SKM-1 treated with dmso at 0.1 percent for 144 hours (cell line): Measurements from ENCODE around the gene TMEM176B.

ENCODE experiments used
- DNase-seq: peaks from one replicate; lab custom pipeline; 2025; ENCODE audit not compliant: unreplicated experiment; lab: John Stamatoyannopoulos, UW

Gene TMEM176B

GRCh38 chr7:150754951-150755350 lies 45.2 kb downstream of the TMEM176B start:
- no peak for DNase-seq

- DNase-seq, result peak; percentile 9
Observed at GRCh38 chr7:150753826-150754603, 46.1 kb downstream of the TMEM176B start.

GRCh38 chr7:150753239-150753638 lies 46.9 kb downstream of the TMEM176B start:
- DNase-seq, result no peak

GRCh38 chr7:150751702-150752101 lies 48.5 kb downstream of the TMEM176B start:
- DNase-seq, result no peak

- no peak for DNase-seq
Observed at GRCh38 chr7:150748376-150748775, 51.8 kb downstream of the TMEM176B start.

- no peak for DNase-seq
Observed at GRCh38 chr7:150746921-150747320, 53.2 kb downstream of the TMEM176B start.

GRCh38 chr7:150745876-150746275 lies 54.3 kb downstream of the TMEM176B start:
- no peak for DNase-seq

GRCh38 chr7:150745086-150745485 lies 55.1 kb downstream of the TMEM176B start:
- no peak for DNase-seq

GRCh38 chr7:150744041-150744656 lies 56.0 kb downstream of the TMEM176B start:
- no peak for DNase-seq

- no peak for DNase-seq
Observed at GRCh38 chr7:150742286-150742968, 57.7 kb downstream of the TMEM176B start.
